Measurements from ENCODE around the gene ZKSCAN1.
A peak's percentile ranks its signal among the peaks of the same experiment; 100 is the strongest.

Gene ZKSCAN1

GRCh38 chr7:100038326-100038725 lies 22.9 kb downstream of the ZKSCAN1 start:
- DNase-seq (ENCODE audit: low read depth): no peak

DNA sequence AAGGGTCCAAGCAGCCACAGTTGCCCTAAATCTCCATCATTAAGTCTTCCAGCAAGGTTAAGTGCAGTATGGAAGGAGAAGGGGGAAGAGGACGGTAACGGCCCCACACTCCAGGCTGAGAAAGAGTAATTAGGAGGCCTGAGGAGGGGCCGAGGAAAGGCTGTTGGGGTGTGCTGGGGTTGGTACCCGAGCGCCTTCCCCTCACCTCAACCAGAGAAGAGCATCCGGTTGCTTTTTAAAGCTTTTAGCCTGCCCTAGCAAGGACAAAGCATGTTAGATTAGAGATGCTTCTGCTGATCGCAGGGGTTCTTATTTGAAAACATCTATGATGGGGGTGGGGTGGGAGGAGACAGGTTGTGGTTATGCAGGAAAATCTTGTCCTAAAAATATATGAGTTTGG lies 25.2 kb downstream of the ZKSCAN1 start:
- DNase-seq (ENCODE audit: low read depth): no peak

GRCh38 chr7:100044718-100045117 lies 29.3 kb downstream of the ZKSCAN1 start:
- DNase-seq (ENCODE audit: low read depth): no peak

DNA sequence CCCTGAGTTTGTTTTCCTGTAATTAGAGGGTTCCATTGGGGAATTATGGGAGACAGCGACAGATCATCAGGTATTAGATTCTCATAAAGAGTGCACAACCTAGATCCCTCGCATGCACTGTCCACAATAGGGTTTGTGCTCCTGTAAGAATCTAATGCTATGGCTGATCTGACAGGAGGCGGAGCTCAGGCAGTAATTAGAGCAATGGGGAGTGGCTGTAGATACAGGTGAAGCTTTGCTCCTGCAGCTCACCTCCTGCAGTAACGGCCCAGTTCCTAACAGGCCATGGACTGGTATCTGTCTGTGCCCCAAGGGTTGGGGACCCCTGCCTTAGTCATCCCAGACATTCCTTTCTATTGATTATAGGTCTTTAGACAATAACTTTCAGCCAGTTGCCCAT lies 33.3 kb downstream of the ZKSCAN1 start:
- DNase-seq (ENCODE audit: low read depth): no peak

- DNase-seq (ENCODE audit: low read depth): peak; percentile 51
Observed at GRCh38 chr7:100049441-100050291, 34.3 kb downstream of the ZKSCAN1 start, which contains the start of gene ZSCAN21. ZSCAN21 (plus strand) TSS chr7:100049774; CDS start chr7:100057007, 7,233 bp downstream.

DNA sequence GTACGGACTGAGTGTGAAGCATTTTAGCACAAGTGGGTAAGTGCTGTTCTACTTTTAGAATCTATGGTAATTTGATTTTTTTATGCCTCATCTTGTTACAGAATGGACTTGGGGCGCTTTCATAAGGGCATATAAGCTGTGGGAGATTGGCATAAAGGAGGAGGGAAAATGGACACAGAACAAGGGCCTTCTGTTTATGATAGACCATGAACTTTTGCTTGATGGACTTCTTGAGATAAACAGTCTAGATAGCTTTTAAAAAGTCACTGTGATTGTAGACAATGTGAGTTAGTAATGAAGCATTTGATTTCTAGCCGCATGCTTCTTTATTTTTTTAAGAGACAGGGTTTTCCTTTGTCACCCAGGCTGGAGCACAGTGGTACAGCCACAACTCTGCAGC lies 36.2 kb downstream of the ZKSCAN1 start:
- no peak for DNase-seq (ENCODE audit: low read depth)

DNA sequence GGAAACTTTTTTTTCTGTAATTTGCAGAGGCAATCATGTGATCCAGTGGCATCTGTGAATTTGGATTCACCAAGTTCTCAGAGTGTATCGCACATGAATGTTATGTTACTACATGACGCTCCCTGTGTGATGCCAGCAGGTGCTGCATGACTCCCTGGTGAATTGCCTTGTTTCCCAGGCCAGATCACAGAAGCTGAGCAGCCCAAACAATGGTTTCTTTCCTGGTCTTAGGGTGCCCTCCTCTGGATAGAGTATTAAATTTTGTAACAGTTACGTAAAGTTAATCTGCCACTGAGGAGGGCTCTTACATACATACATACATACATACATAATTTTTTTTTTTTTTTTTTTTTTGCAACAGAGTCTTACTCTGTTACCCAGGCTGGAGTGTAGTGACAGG lies 37.8 kb downstream of the ZKSCAN1 start:
- DNase-seq (ENCODE audit: low read depth): no peak

DNA sequence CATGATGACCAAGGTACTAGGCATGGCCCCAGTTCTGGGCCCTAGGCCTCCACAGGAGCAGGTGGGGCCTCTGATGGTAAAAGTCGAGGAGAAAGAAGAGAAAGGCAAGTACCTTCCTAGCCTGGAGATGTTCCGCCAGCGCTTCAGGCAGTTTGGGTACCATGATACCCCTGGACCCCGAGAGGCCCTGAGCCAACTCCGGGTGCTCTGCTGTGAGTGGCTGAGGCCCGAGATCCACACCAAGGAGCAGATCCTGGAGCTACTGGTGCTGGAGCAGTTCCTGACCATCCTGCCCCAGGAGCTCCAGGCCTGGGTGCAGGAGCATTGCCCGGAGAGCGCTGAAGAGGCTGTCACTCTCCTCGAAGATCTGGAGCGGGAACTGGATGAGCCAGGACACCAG lies 41.6 kb downstream of the ZKSCAN1 start:
- no peak for DNase-seq (ENCODE audit: low read depth)

DNA sequence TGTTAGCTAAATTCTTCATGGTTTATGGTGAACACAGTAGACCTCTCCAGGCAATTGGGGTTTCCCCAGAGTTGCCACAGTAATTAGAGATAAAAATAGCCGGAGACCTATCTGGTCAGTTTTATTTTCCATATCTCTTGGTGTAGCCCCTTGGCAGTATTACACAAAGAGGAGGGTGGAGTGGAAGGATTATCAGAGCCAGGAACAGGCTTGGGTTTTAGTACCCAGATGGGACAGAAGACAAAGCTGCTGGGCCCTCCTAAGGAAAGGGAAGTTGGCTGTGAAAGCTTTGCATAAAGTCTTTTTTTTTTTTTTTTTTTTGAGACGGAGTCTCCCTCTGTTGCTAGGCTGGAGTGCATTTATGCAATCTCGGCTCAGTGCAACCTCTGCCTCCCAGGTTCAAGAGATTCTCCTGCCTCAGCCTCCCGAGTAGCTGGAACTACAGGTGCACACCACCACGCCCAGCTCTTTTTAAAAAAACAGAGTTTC lies 43.9 kb downstream of the ZKSCAN1 start:
- DNase-seq (ENCODE audit: low read depth): no peak

- DNase-seq (ENCODE audit: low read depth): no peak
Observed at GRCh38 chr7:100061518-100062193, 46.3 kb downstream of the ZKSCAN1 start.

- DNase-seq (ENCODE audit: low read depth): no peak
Observed at GRCh38 chr7:100063376-100063775, 48.0 kb downstream of the ZKSCAN1 start.

- DNase-seq (ENCODE audit: low read depth): no peak
Observed at GRCh38 chr7:100064162-100064561, 48.8 kb downstream of the ZKSCAN1 start.

DNA sequence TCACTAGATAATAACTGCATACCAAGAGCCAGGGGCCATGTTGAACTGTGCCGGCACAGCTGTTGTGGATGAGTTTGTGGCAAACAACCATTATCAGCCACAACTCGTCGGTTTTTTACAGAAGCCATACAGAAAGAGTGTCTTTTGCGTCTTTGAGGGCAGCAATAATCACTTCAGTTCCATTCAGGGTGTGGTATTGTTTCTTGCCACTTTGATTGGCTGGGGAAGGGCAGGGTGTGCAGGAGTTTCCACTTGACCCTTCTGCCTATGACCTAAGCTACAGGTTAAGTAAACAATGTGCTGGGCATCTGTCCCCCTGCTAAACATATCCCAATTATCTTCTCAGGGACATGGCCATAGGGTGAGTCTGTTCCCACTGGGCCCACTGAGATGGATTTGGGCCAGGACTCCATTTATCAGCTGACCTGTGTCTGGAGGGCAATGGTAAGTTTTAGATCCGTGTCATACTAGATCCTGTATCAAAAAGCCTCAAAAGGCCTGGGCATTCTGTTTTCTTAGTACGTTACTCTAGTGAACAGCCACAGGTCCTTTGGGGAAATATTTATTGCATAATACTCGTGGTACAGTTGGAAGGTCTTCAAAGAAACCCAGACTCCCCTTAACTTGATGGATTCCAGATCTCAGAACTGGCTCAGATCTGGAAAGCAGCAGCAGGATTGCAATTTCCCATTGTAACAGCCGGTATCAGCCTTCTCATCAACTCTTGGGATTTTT lies 50.2 kb downstream of the ZKSCAN1 start:
- DNase-seq (ENCODE audit: low read depth): peak; percentile 72

DNA sequence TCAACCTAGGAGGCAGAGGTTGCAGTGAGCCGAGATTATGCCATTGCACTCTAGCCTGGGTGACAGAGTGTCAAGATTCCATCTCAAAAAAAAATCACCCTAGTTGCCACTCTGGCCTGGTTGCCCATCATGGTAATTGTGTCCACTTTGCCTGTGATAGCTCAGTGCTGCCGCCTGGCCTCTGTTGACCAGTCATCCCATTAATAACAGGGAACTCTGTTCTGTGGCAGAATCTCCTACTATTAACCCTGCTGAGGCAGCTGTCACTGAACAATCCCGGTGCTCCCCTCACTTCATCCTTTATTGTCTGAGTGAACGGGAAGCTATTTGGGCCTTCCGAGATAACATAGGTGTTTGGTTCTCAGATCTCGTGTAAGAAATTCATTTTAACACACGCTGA lies 51.6 kb downstream of the ZKSCAN1 start:
- no peak for DNase-seq (ENCODE audit: low read depth)

DNA sequence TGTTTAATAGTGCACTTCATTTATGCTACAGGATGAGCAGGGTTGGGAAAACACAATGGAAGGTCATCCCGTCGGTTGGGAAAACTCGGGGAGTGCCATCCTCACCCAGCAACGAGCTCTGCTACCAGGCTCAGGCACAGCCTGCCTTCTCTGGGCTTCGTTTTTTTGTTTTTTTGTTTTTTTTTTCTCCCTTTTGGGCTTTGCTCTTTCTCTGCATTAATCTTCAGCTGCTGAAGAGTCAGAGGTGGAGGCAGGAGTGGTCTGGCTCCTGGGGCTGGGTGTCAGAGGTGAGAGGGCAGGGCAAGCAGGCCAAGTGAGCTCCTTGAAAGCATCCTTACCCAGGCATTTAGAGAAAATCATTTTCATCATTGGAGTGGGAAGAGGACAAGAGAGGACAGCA lies 54.6 kb downstream of the ZKSCAN1 start:
- DNase-seq (ENCODE audit: low read depth): no peak

GRCh38 chr7:100071018-100071723 lies 55.8 kb downstream of the ZKSCAN1 start:
- DNase-seq (ENCODE audit: low read depth): no peak

- no peak for DNase-seq (ENCODE audit: low read depth)
Observed at GRCh38 chr7:100072462-100072861, 57.1 kb downstream of the ZKSCAN1 start.

- DNase-seq (ENCODE audit: low read depth): no peak
Observed at GRCh38 chr7:100074841-100075240, 59.4 kb downstream of the ZKSCAN1 start.

DNA sequence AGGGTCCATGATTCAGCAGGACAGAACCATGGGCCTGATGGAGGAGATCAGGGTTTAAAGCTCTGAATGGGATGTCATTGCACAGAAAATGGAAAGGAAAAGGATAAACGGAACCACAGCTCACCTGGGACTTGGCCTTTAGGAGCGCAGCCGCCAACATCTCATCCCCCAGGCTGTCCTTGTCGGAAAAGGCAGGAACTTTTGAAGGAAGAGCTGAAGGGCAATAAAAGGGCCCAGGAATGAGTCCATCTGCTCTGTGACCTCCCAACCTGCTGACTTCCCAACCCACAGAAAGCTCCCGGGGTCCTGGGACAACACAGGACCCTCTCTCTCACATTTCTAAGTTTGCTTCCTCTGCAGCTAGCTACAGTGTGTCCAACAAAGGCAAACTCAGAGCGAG lies 60.0 kb downstream of the ZKSCAN1 start:
- no peak for DNase-seq (ENCODE audit: low read depth)

DNA sequence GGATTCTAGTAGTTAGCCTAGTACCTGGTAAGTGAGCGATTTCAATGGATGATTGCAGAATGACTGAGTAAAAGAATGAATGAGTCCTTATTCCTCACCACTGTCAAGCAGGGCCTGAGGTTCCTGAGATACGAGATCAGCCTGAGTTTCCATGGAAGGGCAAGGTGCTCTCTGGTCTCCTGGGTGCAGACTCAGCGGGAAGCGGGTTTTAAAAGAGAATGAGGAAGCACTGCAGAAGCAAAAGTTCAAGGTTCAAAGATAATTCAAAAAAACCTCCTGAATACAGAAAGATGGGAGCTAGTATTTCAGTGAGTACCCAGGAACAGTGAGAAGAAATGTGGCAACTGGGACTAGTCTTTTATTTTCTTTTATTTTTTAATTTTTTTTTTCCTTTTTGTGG lies 61.8 kb downstream of the ZKSCAN1 start:
- no peak for DNase-seq (ENCODE audit: low read depth)

DNA sequence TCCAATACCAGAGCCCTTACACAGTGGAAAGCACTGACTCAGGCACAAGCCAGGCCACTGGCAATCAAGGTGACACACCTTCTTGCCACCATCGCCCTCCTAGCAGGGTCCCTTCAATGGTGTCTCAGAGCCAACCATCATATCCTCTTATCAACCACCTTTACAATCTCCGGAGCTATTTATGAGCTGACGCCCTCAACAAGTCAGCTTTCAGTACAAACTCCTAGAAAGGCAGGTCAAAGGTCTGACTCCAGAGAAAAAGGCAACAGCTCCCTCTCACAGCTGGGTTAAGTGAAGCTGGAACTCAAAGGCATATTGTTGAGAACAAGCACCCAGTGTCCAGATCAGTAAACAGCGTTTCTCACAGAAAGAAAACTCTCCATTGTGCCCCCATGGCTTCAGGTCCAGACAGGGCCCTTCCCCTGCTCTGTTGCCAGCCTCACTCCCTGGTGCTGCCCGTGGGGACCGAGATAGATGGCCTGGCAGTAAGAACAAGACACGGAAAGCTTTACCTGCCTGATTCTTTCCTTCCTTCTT lies 63.7 kb downstream of the ZKSCAN1 start:
- DNase-seq (ENCODE audit: low read depth): no peak
